ENCODE results near the gene PTPRD.
"Not testable (repeated sequence)": the region's sequence is repeated elsewhere in the genome, so short reads cannot be mapped to it uniquely, and the experiment has no call there.

Gene PTPRD

DNA sequence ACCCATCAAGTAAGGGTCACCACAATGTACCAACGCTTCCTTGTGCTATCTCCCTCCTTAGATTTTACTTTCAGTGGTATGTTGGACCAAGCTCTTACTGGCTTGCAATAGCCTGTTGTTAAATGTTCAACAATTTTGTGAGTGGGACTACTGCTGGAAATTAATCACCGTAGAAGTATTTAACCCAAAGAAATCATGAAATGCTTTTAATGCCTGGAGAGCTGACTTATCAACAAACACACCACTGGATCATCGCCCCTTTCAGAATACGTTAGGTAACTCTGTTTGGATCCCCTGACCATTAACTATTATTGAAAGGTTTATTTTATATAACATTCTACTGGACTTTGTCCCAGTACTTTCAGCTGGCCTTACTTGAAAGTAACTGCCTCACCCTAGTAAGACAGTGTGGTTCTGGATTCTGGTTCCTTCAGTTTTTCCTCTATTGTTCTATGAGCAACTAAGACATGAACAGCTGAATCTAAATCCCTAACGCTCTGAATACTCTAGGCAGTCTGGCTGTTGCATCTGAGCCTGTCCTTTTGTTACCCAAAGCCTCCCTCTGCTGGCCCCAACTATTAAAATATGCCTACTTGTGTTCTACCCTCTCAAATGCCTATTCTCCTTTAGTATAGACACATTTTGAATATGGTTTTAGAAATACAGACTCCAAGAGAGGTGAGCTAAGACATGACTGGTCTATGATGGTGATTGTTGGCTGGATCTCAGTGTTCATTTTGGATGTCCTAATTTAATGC lies 1609.8 kb downstream of the PTPRD start:
- no peak overlapping the region for H3K4me3 ChIP-seq (replicated peaks; ENCODE audit: low read depth, low read length)
- TF ChIP-seq, protein P1, sequence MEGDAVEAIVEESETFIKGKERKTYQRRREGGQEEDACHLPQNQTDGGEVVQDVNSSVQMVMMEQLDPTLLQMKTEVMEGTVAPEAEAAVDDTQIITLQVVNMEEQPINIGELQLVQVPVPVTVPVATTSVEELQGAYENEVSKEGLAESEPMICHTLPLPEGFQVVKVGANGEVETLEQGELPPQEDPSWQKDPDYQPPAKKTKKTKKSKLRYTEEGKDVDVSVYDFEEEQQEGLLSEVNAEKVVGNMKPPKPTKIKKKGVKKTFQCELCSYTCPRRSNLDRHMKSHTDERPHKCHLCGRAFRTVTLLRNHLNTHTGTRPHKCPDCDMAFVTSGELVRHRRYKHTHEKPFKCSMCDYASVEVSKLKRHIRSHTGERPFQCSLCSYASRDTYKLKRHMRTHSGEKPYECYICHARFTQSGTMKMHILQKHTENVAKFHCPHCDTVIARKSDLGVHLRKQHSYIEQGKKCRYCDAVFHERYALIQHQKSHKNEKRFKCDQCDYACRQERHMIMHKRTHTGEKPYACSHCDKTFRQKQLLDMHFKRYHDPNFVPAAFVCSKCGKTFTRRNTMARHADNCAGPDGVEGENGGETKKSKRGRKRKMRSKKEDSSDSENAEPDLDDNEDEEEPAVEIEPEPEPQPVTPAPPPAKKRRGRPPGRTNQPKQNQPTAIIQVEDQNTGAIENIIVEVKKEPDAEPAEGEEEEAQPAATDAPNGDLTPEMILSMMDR (IDR thresholded peaks at IDR 0.05; ENCODE audit: low read depth, low read length, missing control alignments) = no peak
- DNase-seq (ENCODE audit: extremely low read depth, low read depth) = no peak

GRCh38 chr9:8980496-8981013 lies 1632.2 kb downstream of the PTPRD start:
- H3K4me3 ChIP-seq (replicated peaks; ENCODE audit: low read depth, low read length) = no peak overlapping the region
- no peak for DNase-seq (ENCODE audit: extremely low read depth, low read depth)
- TF ChIP-seq, protein P1 (IDR thresholded peaks at IDR 0.05; ENCODE audit: low read depth, low read length, missing control alignments) = no peak

DNA sequence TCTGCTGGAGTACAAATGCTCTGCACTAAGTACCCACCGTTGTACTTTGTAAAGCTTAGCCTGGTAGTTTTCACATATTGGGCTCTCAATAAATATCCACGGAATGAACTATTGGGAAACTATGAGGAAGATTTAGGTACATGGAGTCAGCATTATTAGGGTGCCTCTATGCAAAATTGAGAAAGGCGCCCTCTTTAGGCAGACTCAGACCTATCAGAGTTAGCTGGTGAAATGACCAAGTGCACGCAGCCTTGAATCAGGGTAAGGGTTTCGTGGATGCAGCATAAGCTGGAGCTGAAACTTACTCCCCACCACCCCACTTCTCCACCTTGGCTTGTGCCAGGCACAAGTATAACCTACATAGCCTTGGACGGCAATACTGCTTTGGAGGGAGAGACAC lies 1634.5 kb downstream of the PTPRD start:
- H3K4me3 ChIP-seq (replicated peaks; ENCODE audit: low read depth, low read length) = no peak overlapping the region
- no peak for DNase-seq (ENCODE audit: extremely low read depth, low read depth)
- TF ChIP-seq, protein P1 (IDR thresholded peaks at IDR 0.05; ENCODE audit: low read depth, low read length, missing control alignments) = no peak

DNA sequence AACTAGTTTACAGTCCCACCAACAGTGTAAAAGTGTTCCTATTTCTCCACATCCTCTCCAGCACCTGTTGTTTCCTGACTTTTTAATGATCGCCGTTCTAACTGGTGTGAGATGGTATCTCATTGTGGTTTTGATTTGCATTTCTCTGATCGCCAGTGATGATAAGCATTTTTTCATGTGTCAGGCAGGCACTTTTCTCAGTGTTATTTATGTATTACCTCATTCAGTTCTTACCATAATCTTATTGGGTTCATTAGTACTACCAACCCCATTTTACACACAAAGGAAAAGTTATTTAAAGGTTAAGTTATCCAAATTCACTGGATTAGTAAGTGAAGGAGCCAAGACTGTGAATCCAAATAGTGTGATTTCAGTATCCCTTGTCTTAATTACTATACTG lies 1644.5 kb downstream of the PTPRD start:
- not testable (repeated sequence) for DNase-seq (ENCODE audit: extremely low read depth, low read depth); H3K4me3 ChIP-seq (replicated peaks; ENCODE audit: low read depth, low read length)

DNA sequence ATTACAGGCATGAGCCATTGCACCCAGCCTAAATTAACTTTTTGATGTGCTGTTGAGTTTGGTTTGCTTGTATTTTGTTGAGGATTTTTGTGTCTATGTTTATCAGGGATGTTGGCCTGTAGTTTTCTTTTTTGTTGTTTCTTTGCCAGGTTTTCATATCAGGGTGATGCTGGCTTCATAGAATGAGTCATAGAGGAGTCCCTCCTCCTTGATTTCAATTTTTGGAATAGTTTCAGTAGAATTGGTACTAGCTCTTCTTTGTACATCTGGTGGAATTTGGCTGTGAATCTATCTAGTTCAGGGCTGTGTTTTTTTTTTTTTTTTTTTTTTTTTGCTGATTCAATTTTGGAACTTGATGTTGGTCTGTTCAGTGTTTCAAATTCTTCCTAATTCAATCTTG lies 1648.9 kb downstream of the PTPRD start:
- TF ChIP-seq, protein P1 (IDR thresholded peaks at IDR 0.05; ENCODE audit: low read depth, low read length, missing control alignments) = no peak
- no peak for DNase-seq (ENCODE audit: extremely low read depth, low read depth)
- H3K4me3 ChIP-seq (replicated peaks; ENCODE audit: low read depth, low read length) = no peak overlapping the region

GRCh38 chr9:8962084-8962483 lies 1650.7 kb downstream of the PTPRD start:
- H3K4me3 ChIP-seq (replicated peaks; ENCODE audit: low read depth, low read length) = no peak overlapping the region
- TF ChIP-seq, protein P1 (IDR thresholded peaks at IDR 0.05; ENCODE audit: low read depth, low read length, missing control alignments) = no peak
- no peak for DNase-seq (ENCODE audit: extremely low read depth, low read depth)

GRCh38 chr9:8961186-8961851 lies 1651.5 kb downstream of the PTPRD start:
- no peak overlapping the region for H3K4me3 ChIP-seq (replicated peaks; ENCODE audit: low read depth, low read length)
- no peak for DNase-seq (ENCODE audit: extremely low read depth, low read depth)
- TF ChIP-seq, protein P1 (IDR thresholded peaks at IDR 0.05; ENCODE audit: low read depth, low read length, missing control alignments) = no peak
